Measurements from ENCODE around the gene OVAAL.

- no peak for TF ChIP-seq EP300 (IDR thresholded peaks at IDR 0.05)
- no peak for TF ChIP-seq CTCF (IDR thresholded peaks at IDR 0.05)
Measured at GRCh38 chr1:180603850-180604226, 45.1 kb downstream of the OVAAL start.
